GM04504 (cell line): Measurements from ENCODE around the gene RPS14.
"Not testable (repeated sequence)": the region's sequence is repeated elsewhere in the genome, so short reads cannot be mapped to it uniquely, and the experiment has no call there.

Source experiments
- DNase-seq: peaks from one replicate; pipeline ENCODE4 v3.0.0-alpha.2; 2012; ENCODE audit warnings: low read depth

RPS14 gene

GRCh38 chr5:150479416-150479815, 29.9 kb upstream of the RPS14 start:
- no peak for DNase-seq

DNA sequence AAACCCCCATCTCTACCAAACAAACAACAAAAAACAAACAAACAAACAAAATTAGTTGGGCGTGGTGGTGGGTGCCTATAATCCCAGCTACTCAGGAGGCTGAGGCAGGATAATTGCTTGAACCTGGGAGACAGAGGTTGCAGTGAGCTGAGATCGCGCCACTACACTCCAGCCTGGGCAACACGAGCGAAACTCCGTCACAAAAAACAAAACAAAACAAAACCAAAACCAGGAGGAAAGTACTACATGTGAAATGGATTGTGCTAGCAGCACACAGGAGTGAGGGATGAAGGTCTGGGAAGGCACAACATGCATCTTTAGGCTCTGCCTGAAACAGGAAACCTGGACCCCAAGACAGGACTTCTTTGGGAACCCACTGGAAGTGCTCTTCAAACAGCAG, 27.0 kb upstream of the RPS14 start:
- not testable (repeated sequence) for DNase-seq

- DNase-seq = no peak
These were observed 24.3 kb upstream of the RPS14 start for GRCh38 chr5:150473673-150474358.

DNA sequence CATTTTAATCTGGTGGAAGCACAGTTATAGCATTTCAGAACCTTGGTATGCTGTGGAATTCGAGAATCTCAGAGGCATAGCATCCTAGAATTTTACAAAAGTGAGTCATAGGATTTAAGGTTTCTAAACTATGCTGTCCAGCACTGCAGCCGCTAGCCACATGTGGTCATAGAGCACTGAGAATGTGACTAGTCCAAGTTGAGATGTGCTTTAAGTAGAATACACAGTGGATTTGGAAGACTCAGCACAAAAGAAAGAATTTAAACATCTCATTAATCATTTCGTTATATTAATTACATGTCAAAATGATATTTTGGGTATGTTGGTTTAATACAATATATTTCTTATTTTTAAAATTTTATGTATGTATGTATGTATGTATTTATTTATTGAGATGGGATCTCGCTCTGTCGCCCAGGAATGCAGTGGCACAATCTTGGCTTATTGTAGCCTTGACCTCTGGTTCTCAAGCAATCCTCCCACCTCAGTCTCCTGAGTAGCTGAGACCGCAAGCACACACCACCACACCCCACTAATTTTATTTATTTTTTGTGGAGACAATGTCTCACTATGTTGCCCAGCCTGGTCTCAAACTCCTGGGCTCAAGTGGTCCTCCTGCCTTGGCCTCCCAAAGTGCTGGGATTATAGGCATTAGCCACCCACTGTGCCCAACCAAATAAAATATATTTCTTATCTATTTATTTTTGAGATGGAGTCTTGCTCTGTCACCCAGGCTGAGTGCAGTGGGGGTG, 20.4 kb upstream of the RPS14 start:
- DNase-seq = peak; percentile 93

- DNase-seq = no peak
These were observed 18.7 kb upstream of the RPS14 start for GRCh38 chr5:150468206-150468605.

GRCh38 chr5:150465927-150466326, 16.4 kb upstream of the RPS14 start:
- no peak for DNase-seq

- no peak for DNase-seq
These were observed 15.0 kb upstream of the RPS14 start for GRCh38 chr5:150464554-150465012.

GRCh38 chr5:150461231-150461630, 11.7 kb upstream of the RPS14 start:
- DNase-seq = no peak

GRCh38 chr5:150460781-150461180, 11.2 kb upstream of the RPS14 start:
- DNase-seq = no peak

GRCh38 chr5:150458802-150459557, 9.4 kb upstream of the RPS14 start:
- DNase-seq = peak; percentile 29

DNA sequence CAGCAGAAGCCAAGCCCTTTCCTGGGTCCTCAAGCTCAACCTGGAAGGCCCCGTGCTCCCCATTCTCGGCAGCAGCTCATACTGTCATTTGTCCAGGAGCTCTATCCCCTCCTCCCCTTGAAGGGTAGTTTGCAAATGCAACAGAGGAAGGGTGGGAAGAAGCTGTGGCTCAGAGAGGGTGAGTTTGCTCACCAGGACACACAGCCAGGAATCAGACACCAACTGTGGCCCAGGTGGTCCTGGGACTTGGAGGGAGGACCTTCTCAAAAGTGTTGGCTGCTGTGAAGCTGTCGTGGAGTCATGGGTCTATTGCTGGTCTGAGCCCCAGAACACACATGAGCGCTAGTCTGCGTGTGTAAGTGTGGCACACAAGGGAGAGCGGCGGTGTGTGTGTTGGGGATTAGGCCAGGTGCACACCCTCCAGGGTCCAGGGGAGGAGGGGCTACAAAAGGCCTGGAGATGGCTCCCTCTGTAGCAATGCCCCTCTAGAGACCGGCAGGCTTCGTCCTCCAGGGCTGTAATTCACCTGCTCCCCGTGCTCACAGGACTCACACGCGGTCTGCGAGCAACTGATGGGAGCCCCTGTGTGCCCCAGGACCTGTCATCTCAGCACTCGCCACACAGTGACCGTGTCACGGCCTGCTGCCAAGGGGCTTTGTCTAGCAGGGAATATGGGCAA, 8.2 kb upstream of the RPS14 start:
- DNase-seq = no peak

- DNase-seq = no peak
These were observed 7.6 kb upstream of the RPS14 start for GRCh38 chr5:150457121-150457520.

GRCh38 chr5:150454492-150455229, 5.1 kb upstream of the RPS14 start:
- no peak for DNase-seq

- DNase-seq = not testable (repeated sequence)
These were observed 4.5 kb upstream of the RPS14 start for GRCh38 chr5:150454027-150454426.

DNA sequence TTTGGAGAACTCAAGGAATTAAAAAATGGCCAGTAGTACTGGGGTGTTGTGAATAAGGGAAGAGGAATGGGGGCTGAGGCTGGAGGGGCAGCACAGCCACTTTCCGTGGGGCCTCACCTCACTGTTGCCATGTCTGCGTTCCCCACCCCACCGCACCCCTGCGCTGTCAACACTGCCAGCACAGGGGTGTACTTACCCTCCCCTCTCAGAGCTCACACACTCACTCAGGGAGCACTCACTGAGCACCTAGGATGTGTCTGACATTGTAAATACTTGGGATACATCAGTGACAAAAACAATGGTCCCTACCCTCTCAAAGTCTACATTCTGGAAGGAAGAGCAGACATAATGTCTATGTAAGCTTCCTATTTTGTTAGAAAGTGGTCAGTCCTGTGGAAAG, 3.4 kb upstream of the RPS14 start:
- no peak for DNase-seq

- DNase-seq = no peak
These were observed 2.1 kb upstream of the RPS14 start for GRCh38 chr5:150451594-150451993.

DNA sequence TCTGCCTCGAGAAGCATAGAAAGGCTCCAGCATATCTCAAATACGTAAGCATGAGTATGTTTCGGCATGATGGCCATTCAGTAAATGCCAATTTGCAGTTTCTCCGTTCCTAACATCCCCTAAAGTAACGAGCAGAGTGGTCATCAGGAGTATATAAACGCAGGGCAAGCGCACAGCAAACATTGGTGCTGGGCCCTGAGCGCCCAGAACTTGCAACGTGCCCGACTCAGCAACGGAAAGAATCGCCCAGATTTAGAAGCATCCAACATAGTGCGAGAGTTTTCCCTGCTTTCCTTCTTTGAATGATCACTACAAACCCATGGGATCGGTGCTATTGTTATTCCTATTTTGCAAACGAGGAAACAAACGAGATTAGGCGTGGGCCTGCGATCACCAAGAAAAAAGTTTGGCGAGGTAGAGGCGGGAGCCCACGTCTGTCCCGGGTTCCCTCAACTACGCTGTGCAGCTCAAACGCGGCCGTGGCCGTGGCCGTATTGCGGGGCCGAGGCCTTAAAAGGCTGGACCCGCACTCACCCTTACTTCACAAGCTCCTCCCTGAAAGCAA, 505 bp downstream of the RPS14 start:
- DNase-seq = no peak

GRCh38 chr5:150448334-150448733, 1.2 kb downstream of the RPS14 start:
- DNase-seq = no peak

DNA sequence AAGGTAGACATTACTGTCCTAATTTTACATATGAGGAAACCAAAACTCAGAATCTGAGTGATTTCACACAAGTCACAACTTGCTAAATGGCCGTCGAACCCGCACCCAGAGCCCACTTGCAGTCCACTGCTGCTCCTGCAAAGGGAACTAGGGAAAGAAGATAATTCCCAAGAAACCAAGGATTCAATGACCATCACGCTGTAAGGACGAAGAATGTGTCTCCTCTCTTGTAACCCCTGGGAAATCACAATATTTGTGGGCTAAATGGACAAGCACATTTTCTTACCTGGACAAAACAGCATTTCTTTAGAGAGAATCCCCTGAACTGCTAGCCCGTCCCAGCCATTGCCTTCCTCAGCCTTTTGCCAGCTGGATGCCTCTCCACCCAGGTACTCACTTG, 2.4 kb downstream of the RPS14 start:
- DNase-seq = no peak

GRCh38 chr5:150446583-150446982, 3.0 kb downstream of the RPS14 start:
- no peak for DNase-seq

- no peak for DNase-seq
These were observed 3.5 kb downstream of the RPS14 start for GRCh38 chr5:150446088-150446487.
